ENCODE results near the gene ZBTB20. TPM values are rescaled to one million over a fixed set of nuclear protein-coding genes. Genes with fewer than 3 reads are reported as not detected.

ZBTB20 gene
- total RNA-seq, 4 donors from 2014 or later: 69.9 to 112 (median 80.8) TPM

DNA sequence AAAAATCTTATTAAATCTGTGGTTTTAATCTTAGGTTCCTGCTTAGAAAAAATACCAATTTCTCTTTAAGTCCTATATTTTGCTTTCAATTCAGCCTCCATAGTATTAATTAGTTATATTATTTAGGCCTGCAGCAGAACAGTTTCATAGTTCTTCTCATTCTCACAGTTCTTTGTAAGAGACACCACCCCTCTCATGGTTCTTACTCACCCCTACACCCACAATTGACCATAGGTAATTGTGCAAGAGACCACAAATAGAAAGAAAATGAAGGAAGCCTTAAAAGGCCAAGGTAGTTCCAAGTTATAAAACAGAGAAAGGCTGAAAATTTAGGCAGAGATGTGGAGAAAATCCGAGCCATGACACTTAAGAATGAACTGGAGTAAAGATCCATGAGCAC lies 438.0 kb downstream of the ZBTB20 start:
- H3K9me3 ChIP-seq: no peaks in the 10 kb centered on the region
- TF ChIP-seq EP300 (IDR thresholded peaks at IDR 0.05) (no peak), POLR2A (IDR thresholded peaks at IDR 0.05; ENCODE audit: low read depth) (no peak), POLR2AphosphoS5 (IDR thresholded peaks at IDR 0.05) (no peak)
- TF ChIP-seq, protein P1, sequence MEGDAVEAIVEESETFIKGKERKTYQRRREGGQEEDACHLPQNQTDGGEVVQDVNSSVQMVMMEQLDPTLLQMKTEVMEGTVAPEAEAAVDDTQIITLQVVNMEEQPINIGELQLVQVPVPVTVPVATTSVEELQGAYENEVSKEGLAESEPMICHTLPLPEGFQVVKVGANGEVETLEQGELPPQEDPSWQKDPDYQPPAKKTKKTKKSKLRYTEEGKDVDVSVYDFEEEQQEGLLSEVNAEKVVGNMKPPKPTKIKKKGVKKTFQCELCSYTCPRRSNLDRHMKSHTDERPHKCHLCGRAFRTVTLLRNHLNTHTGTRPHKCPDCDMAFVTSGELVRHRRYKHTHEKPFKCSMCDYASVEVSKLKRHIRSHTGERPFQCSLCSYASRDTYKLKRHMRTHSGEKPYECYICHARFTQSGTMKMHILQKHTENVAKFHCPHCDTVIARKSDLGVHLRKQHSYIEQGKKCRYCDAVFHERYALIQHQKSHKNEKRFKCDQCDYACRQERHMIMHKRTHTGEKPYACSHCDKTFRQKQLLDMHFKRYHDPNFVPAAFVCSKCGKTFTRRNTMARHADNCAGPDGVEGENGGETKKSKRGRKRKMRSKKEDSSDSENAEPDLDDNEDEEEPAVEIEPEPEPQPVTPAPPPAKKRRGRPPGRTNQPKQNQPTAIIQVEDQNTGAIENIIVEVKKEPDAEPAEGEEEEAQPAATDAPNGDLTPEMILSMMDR (IDR thresholded peaks at IDR 0.05): no peak
- H3K36me3 ChIP-seq: no peaks in the 10 kb centered on the region
- DNase-seq (ENCODE audit: extremely low spot score): no peak
- H3K4me3 ChIP-seq: no peak overlapping the region
- H3K27ac ChIP-seq (replicated peaks in 1 of 4): no peak overlapping the region
- WGBS: 100% methylated on average over 1 of the region's 1 CpG
- peaks cover 1 to 12% (median 11%) of the 10 kb centered on the region in 4 donors for H3K4me1 ChIP-seq
- H3K27me3 ChIP-seq: no peaks in the 10 kb centered on the region
- intact Hi-C loops (cut with DNase I): no loop called here

DNA sequence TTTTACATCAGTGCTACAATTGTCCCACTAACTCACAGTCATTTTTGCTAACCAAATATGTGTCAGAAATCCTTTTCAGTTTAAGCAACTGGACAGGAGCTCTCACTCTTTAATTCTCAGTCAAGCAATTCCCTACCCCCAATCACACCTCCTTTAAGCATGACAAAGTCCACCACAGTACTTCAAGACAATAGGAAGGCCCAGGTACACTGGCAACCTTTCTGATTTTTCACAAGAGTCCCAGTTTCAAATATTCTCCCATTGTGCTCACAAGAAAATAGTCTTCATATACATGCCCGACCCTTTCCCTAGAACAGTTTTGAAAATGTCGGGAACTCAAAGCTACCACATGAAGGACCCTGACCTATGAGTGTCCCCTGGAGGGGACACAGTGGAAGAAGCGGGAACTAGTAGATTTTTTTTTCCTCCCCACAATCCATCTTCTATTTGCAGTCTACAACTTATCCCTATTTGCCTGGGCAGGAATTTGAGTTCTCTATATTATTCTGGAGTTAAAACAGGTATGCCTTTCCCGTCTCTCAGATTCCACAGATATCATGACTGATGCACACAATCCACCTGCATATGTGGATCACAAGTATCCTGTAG lies 439.7 kb downstream of the ZBTB20 start:
- TF ChIP-seq EP300 (IDR thresholded peaks at IDR 0.05) (no peak), POLR2AphosphoS5 (IDR thresholded peaks at IDR 0.05) (no peak), POLR2A (IDR thresholded peaks at IDR 0.05; ENCODE audit: low read depth) (no peak)
- TF ChIP-seq, protein P1 (IDR thresholded peaks at IDR 0.05): no peak
- intact Hi-C loops (cut with DNase I): no loop called here
- no peaks in the 10 kb centered on the region for H3K36me3 ChIP-seq
- DNase-seq (ENCODE audit: extremely low spot score): no peak
- no peaks in the 10 kb centered on the region for H3K27me3 ChIP-seq
- H3K4me3 ChIP-seq: no peak overlapping the region
- H3K4me1 ChIP-seq: peaks cover 5 to 12% (median 11%) of the 10 kb centered on the region in 4 donors
- 99% methylated on average over 4 of the region's 4 CpGs for WGBS
- no peaks in the 10 kb centered on the region for H3K9me3 ChIP-seq
- no peak overlapping the region for H3K27ac ChIP-seq (replicated peaks in 1 of 4)

DNA sequence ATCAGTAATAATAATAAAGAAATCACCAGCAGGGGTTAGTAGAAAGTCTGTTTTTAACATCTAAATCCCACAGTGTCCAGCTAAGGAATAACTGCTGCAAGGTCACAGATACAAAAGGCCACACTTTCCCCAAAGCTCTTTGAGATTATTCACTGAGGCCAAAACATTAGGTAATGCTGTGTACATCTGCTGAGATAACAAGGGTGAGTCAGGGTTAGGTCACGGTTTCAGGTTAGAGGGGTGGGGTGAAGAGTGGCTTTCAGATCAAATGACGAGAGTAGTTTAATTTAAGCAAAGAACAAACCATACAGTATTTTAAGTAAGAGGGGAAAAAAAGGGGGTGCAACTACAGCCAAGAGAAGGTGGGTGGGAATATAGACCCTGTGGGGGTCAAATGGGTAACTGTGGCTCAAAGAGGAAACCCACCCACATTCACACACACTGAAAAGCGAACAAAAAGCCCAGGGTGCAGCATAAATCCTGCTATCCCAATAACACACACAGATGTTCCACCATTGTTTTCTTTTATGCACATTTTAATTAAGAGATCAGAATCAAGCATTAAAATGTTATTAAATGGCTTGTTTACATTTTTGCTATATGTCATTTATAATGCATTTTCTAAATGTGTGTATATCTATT lies 440.4 kb downstream of the ZBTB20 start:
- H3K9me3 ChIP-seq: no peaks in the 10 kb centered on the region

DNA sequence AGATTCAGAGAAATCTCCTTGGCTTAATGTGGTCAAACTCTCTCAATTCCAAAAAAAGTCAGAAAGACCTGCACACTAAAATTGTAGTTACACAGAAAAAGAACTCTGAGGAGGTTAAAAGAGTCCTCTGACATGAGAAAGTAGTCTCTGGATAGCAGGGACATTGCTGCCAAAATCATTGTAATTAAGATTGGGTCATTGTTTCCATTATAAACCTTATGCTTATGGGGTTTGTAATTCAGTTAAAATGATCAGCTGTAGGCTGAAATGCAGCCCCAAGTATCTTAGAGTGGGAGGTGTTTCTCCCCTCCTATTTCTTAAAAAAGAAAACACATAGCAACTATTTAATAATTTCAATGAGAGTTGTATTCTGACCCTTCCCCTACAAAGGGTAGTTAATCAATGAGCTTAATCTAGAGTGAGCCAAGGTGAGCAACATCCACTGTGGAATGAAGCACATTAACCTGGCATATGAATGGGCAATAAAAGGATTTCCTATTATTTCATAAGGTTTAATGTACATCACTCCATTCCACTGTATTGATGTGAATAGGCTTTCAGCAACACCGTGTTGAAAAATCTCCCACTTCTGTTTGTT lies 446.4 kb downstream of the ZBTB20 start:
- H3K4me1 ChIP-seq: peaks cover 0 to 8% (median 4%) of the 10 kb centered on the region in 4 donors
- no peaks in the 10 kb centered on the region for H3K9me3 ChIP-seq
- no peak overlapping the region for H3K27ac ChIP-seq (replicated peaks in 1 of 4)
- H3K27me3 ChIP-seq: no peaks in the 10 kb centered on the region
- WGBS: 79% methylated on average over 1 of the region's 1 CpG
- TF ChIP-seq POLR2AphosphoS5 (IDR thresholded peaks at IDR 0.05) (no peak), EP300 (IDR thresholded peaks at IDR 0.05) (no peak), POLR2A (IDR thresholded peaks at IDR 0.05; ENCODE audit: low read depth) (no peak)
- TF ChIP-seq, protein P1 (IDR thresholded peaks at IDR 0.05): no peak
- no peak for DNase-seq (ENCODE audit: extremely low spot score)
- no peaks in the 10 kb centered on the region for H3K36me3 ChIP-seq
- intact Hi-C loops (cut with DNase I): no loop called here
- H3K4me3 ChIP-seq: no peak overlapping the region

More for the DNA sequence above, 440.4 kb downstream of the ZBTB20 start:
- no peak overlapping the region for H3K27ac ChIP-seq (replicated peaks in 1 of 4)
- WGBS: 92% methylated on average over 3 of the region's 3 CpGs
- H3K4me3 ChIP-seq: no peak overlapping the region
- TF ChIP-seq EP300 (IDR thresholded peaks at IDR 0.05): no peak
- TF ChIP-seq, protein P1 (IDR thresholded peaks at IDR 0.05): no peak
- TF ChIP-seq POLR2AphosphoS5 (IDR thresholded peaks at IDR 0.05): no peak
- TF ChIP-seq POLR2A (IDR thresholded peaks at IDR 0.05; ENCODE audit: low read depth): no peak
- H3K36me3 ChIP-seq: no peaks in the 10 kb centered on the region
- intact Hi-C loops (cut with DNase I): no loop called here
- peaks cover 5 to 12% (median 11%) of the 10 kb centered on the region in 4 donors for H3K4me1 ChIP-seq
- no peak for DNase-seq (ENCODE audit: extremely low spot score)
- H3K27me3 ChIP-seq: no peaks in the 10 kb centered on the region

Data from esophagus muscularis mucosa (tissue), 4 donors.